Measurements from ENCODE around the gene IQCK.

The IQCK gene

DNA sequence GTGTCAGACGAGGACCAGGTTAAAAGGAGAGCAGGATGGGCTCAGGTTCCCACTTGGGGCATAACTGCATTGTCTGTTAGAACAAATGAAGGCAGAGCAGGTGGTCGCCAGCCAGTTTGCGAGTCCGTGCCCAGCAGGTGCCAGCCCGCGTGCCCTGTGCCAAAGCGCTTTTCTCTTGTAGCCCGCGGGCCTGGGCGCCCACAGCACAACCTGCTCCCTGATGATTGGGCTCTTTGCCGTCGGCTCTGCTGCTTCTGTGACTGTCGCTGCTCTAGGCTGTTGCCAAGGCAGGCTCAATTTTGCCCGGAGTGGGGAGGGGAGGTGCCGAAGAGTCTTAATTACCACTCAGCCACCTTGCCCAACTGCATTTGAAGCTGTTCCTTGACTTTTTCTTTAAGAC lies 21.1 kb upstream of the IQCK start:
- no peak for TF ChIP-seq ZNF785 (tag by site-specific recombination; IDR thresholded peaks at IDR 0.05)
- no peak for TF ChIP-seq KLF16 (tag by site-specific recombination; IDR thresholded peaks at IDR 0.05)
- no peak for TF ChIP-seq ZNF157 (tag by site-specific recombination; IDR thresholded peaks at IDR 0.05)
- no peak for TF ChIP-seq ZNF580 (tag by site-specific recombination; IDR thresholded peaks at IDR 0.05)
- no peak for TF ChIP-seq ZNF148 (tag by site-specific recombination; IDR thresholded peaks at IDR 0.05; ENCODE audit: borderline replicate concordance)
- TF ChIP-seq ZNF426 (tag by site-specific recombination; IDR thresholded peaks at IDR 0.05) = no peak
- no peak for TF ChIP-seq ZBTB8A (tag by site-specific recombination; IDR thresholded peaks at IDR 0.05)
- TF ChIP-seq ZNF18 (tag by site-specific recombination; IDR thresholded peaks at IDR 0.05) = no peak
- TF ChIP-seq ZNF658 (tag by site-specific recombination; IDR thresholded peaks at IDR 0.05) = no peak
- TF ChIP-seq ZNF114 (tag by site-specific recombination; IDR thresholded peaks at IDR 0.05) = no peak
- ChIA-PET POLR2A (interaction anchor here (1.1 to 2.0 kb wide), 2 partner anchors 21 to 142 kb away, joined by 4 to 7 read pairs; partner anchors contain the start of genes IQCK, KNOP1 and VPS35L), CTCF (interaction anchor here (0.9 to 1.3 kb wide), 3 partner anchors 82 to 189 kb away, joined by 4 to 5 read pairs (median 5); no protein-coding TSS in a partner anchor)
- no peak overlapping the region for H3K27ac ChIP-seq (ENCODE audit: extremely low read depth, low read depth, low read length)
- peaks cover 20% of the 10 kb centered on the region for H3K4me1 ChIP-seq (ENCODE audit: control insufficient read depth, insufficient read depth, low read length)
- no peak overlapping the region for H3K4me3 ChIP-seq (ENCODE audit: low read depth, low read length)
- no peaks in the 10 kb centered on the region for H3K9me3 ChIP-seq (ENCODE audit: control insufficient read depth, insufficient read depth, low read depth, low read length)
- H3K36me3 ChIP-seq (ENCODE audit: control insufficient read depth in 2 of 2, insufficient read depth in 1 of 2, low read length in 2 of 2) = peaks cover 1 to 38% of the 10 kb centered on the region in 2 experiments; a peak in 2 of 3 replicates

DNA sequence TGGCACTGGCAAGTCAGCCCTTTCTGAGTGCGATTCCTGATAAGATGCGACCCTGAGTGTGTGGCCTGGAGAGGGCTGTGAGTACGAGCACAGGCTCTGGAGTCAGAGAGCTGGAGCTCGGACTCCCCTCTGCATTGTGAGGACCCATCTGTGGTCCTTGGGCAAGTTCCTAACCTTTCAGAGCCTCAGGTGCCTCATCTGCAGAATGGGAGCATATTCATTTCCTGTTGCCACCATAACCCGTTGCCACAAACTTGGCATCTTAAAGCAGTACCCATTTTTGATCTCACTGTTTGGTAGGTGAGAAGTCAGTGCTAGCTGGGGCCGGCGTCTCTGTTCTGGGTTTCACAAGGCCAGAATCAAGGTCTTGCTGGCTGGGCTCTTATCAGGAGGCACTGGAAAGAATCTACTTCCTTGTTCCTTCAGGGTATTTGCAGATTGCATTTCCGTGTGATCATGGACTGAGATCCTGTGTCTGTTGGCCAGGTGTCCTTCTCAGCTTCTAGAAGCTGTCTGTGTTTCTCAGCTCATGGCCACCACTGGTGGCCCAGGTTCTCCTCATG lies 20.2 kb upstream of the IQCK start:
- POLR2A ChIA-PET = interaction anchor here (2.0 kb wide), 1 partner anchor 20 kb away, joined by 7 read pairs; the partner anchor contains the start of genes IQCK and KNOP1
- Histone ChIP-seq H3K4me1 (ENCODE audit: control insufficient read depth, insufficient read depth, low read length) (peaks cover 20% of the 10 kb centered on the region), H3K36me3 (ENCODE audit: control insufficient read depth in 2 of 2, insufficient read depth in 1 of 2, low read length in 2 of 2) (peaks cover 7 to 43% of the 10 kb centered on the region in 2 experiments; a peak in 2 of 3 replicates), H3K9me3 (ENCODE audit: control insufficient read depth, insufficient read depth, low read depth, low read length) (no peaks in the 10 kb centered on the region), H3K27ac (ENCODE audit: extremely low read depth, low read depth, low read length) (no peak overlapping the region), H3K4me3 (ENCODE audit: low read depth, low read length) (no peak overlapping the region)
- CTCF ChIA-PET = interaction anchor here (0.6 to 1.3 kb wide), 4 partner anchors 27 to 189 kb away, joined by 3 to 5 read pairs (median 4); no protein-coding TSS in a partner anchor
- TF ChIP-seq ZNF529 (tag by site-specific recombination; IDR thresholded peaks at IDR 0.05; ENCODE audit: insufficient replicate concordance) = no peak
- no peak for TF ChIP-seq KLF8 (tag by site-specific recombination; IDR thresholded peaks at IDR 0.05)
- no peak for TF ChIP-seq ZNF692 (tag by site-specific recombination; IDR thresholded peaks at IDR 0.05)
- TF ChIP-seq ZSCAN23 (tag by site-specific recombination; IDR thresholded peaks at IDR 0.05) = no peak
- TF ChIP-seq ZNF292 (tag by site-specific recombination; IDR thresholded peaks at IDR 0.05; ENCODE audit: borderline replicate concordance, low read depth) = no peak
- no peak for TF ChIP-seq ZNF830 (tag by site-specific recombination; IDR thresholded peaks at IDR 0.05; ENCODE audit: low read depth)
- TF ChIP-seq ZNF2 (tag by site-specific recombination; IDR thresholded peaks at IDR 0.05) = no peak
- no peak for TF ChIP-seq ZNF549 (tag by site-specific recombination; IDR thresholded peaks at IDR 0.05)
- TF ChIP-seq ZNF777 (tag by site-specific recombination; IDR thresholded peaks at IDR 0.05; ENCODE audit: borderline replicate concordance) = no peak
- no peak for TF ChIP-seq ZNF138 (tag by site-specific recombination; IDR thresholded peaks at IDR 0.05; ENCODE audit: borderline replicate concordance)
- no peak for TF ChIP-seq ZNF624 (tag by site-specific recombination; IDR thresholded peaks at IDR 0.05)
- TF ChIP-seq ZNF629 (tag by site-specific recombination; IDR thresholded peaks at IDR 0.05) = no peak
- TF ChIP-seq, protein P1, sequence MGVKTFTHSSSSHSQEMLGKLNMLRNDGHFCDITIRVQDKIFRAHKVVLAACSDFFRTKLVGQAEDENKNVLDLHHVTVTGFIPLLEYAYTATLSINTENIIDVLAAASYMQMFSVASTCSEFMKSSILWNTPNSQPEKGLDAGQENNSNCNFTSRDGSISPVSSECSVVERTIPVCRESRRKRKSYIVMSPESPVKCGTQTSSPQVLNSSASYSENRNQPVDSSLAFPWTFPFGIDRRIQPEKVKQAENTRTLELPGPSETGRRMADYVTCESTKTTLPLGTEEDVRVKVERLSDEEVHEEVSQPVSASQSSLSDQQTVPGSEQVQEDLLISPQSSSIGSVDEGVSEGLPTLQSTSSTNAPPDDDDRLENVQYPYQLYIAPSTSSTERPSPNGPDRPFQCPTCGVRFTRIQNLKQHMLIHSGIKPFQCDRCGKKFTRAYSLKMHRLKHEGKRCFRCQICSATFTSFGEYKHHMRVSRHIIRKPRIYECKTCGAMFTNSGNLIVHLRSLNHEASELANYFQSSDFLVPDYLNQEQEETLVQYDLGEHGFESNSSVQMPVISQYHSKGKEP (tag by site-specific recombination; IDR thresholded peaks at IDR 0.05) = no peak
- no peak for TF ChIP-seq ZNF561 (tag by site-specific recombination; IDR thresholded peaks at IDR 0.05; ENCODE audit: borderline replicate concordance)

Measured in HEK293 (cell line).